Testis (tissue), 3 donors: ENCODE data around the gene LONP1. TPM values are rescaled to one million over a fixed set of nuclear protein-coding genes. Genes with fewer than 3 reads are reported as not detected.

Source experiments
- DNase-seq: peaks from one replicate; pipeline ENCODE4 v3.0.0-alpha.2; 2019
- H3K27ac ChIP-seq, 2 donors: fragments of 200-600 bp; sonication (generic); one replicate each; pipeline ENCODE4 v1.5.1; 2019
- H3K27me3 ChIP-seq: fragments of 200-600 bp; sonication (generic); one replicate; pipeline ENCODE4 v1.5.1; 2019
- H3K36me3 ChIP-seq: fragments of 200-600 bp; sonication (generic); one replicate; pipeline ENCODE4 v1.5.1; 2017; ENCODE audit warnings: low read depth; ENCODE audit errors: missing control alignments
- H3K4me1 ChIP-seq: fragments of 200-600 bp; sonication (generic); one replicate; pipeline ENCODE4 v1.5.1; 2019
- H3K4me3 ChIP-seq, 2 donors: fragments of 200-600 bp; sonication (generic); one replicate each; pipeline ENCODE4 v1.5.1; 2017 to 2019
- H3K9me3 ChIP-seq: fragments of 200-600 bp; sonication (generic); one replicate; pipeline ENCODE4 v1.5.1; 2017
- CTCF ChIP-seq, 3 experiments: fragments of 450-650 bp in 2 of 3; fragments of 200-600 bp in 1 of 3; sonication (generic) in 1 of 3; IDR thresholded peaks; one replicate each; pipeline ENCODE4 v1.5.1; 2016 to 2019; ENCODE audit warnings: antibody characterized with exemption in 3 of 3, mild to moderate bottlenecking in 2 of 3, moderate library complexity in 1 of 3
- POLR2A ChIP-seq: fragments of 450-650 bp; IDR thresholded peaks from one replicate; pipeline ENCODE4 v1.6.1; 2017; ENCODE audit warnings: antibody characterized with exemption, mild to moderate bottlenecking, moderate library complexity
- WGBS, 2 donors: methylation state at CpG; one replicate each; pipeline ENCODE4 v1.1.5; 2018; 5-methylcytosine and 5-hydroxymethylcytosine counted together
- intact Hi-C: fragments of 100-400 bp; cut with DNase I; formaldehyde crosslinking; loops from one replicate; pipeline ENCODE4 v1.15.1; 2023; ENCODE audit warnings: low total_unique reads
- polyA plus RNA-seq: library from polyadenylated mRNA; stranded (reverse); fragments of 350-450 nt; fragmentation: Illumina TruSeq; extraction: RNeasy Lipid Tissue Mini Kit (QIAGEN cat#74804); gene quantifications from one replicate; pipeline ENCODE4 v1.2.3, GENCODE V29; 2014; ENCODE audit warnings: low read depth, low replicate concordance; ENCODE audit not compliant: insufficient read depth
- total RNA-seq, 2 donors: library from RNA; depleted of rRNA; stranded (reverse); fragments of >200 nt; gene quantifications; one replicate each; pipeline ENCODE4 v1.2.3, GENCODE V29; 2016

LONP1 gene
- total and polyA plus RNA-seq, 3 donors from 2014 or later: 48.1 to 133 (median 100) TPM

- Histone ChIP-seq H3K4me1 (peaks cover 7% of the 10 kb centered on the region), H3K4me3 (no peak overlapping the region), H3K9me3 (no peaks in the 10 kb centered on the region), H3K36me3 (no peaks in the 10 kb centered on the region), H3K27me3 (no peaks in the 10 kb centered on the region), H3K27ac (no peak overlapping the region)
- TF ChIP-seq CTCF (IDR thresholded peaks at IDR 0.05): no peak
- no peak for TF ChIP-seq POLR2A
- 69 to 83% methylated on average over 5 to 17 of the region's 17 CpGs for WGBS, 2 donors
- intact Hi-C loops: no loop called here
- DNase-seq: no peak
Observed at GRCh38 chr19:5676105-5676771, 43.7 kb downstream of the LONP1 start.

- intact Hi-C loops: no loop called here
- DNase-seq: no peak
- WGBS, 2 donors: 89 to 94% methylated on average over 4 to 5 of the region's 5 CpGs
- TF ChIP-seq CTCF (IDR thresholded peaks at IDR 0.05) (no peak), POLR2A (no peak)
- H3K36me3 ChIP-seq: no peaks in the 10 kb centered on the region
- peaks cover 4% of the 10 kb centered on the region for H3K4me1 ChIP-seq
- H3K27ac ChIP-seq: no peak overlapping the region
- no peaks in the 10 kb centered on the region for H3K27me3 ChIP-seq
- no peak overlapping the region for H3K4me3 ChIP-seq
- no peaks in the 10 kb centered on the region for H3K9me3 ChIP-seq
Observed at GRCh38 chr19:5674714-5675113, 45.2 kb downstream of the LONP1 start.

GRCh38 chr19:5673752-5674151, 46.2 kb downstream of the LONP1 start:
- WGBS, 2 donors: 92 to 100% methylated on average over 1 of the region's 1 CpG
- intact Hi-C loops: no loop called here
- Histone ChIP-seq H3K27me3 (no peaks in the 10 kb centered on the region), H3K4me1 (no peaks in the 10 kb centered on the region), H3K36me3 (no peaks in the 10 kb centered on the region), H3K9me3 (no peaks in the 10 kb centered on the region), H3K27ac (no peak overlapping the region), H3K4me3 (no peak overlapping the region)
- no peak for DNase-seq
- TF ChIP-seq POLR2A (no peak), CTCF (IDR thresholded peaks at IDR 0.05) (no peak)

- H3K9me3 ChIP-seq: no peaks in the 10 kb centered on the region
- no peaks in the 10 kb centered on the region for H3K36me3 ChIP-seq
- DNase-seq: no peak
- no peak overlapping the region for H3K4me3 ChIP-seq
- intact Hi-C loops: no loop called here
- H3K27ac ChIP-seq: no peak overlapping the region
- no peaks in the 10 kb centered on the region for H3K27me3 ChIP-seq
- 79 to 92% methylated on average over 13 of the region's 13 CpGs for WGBS, 2 donors
- no peaks in the 10 kb centered on the region for H3K4me1 ChIP-seq
- TF ChIP-seq CTCF (IDR thresholded peaks at IDR 0.05) (no peak), POLR2A (no peak)
Observed at GRCh38 chr19:5672708-5673459, 47.1 kb downstream of the LONP1 start.
